CD4-positive, alpha-beta T cell treated with Interleukin-6 for 4 hours (primary cell): Measurements from ENCODE around the gene SLC35F3.
"Not testable (repeated sequence)": the region's sequence is repeated elsewhere in the genome, so short reads cannot be mapped to it uniquely, and the experiment has no call there.

ENCODE experiments used
- DNase-seq: peaks from one replicate; pipeline ENCODE4 v3.0.0-alpha.2; 2020; ENCODE audit warnings: mixed read lengths

SLC35F3 gene

DNA sequence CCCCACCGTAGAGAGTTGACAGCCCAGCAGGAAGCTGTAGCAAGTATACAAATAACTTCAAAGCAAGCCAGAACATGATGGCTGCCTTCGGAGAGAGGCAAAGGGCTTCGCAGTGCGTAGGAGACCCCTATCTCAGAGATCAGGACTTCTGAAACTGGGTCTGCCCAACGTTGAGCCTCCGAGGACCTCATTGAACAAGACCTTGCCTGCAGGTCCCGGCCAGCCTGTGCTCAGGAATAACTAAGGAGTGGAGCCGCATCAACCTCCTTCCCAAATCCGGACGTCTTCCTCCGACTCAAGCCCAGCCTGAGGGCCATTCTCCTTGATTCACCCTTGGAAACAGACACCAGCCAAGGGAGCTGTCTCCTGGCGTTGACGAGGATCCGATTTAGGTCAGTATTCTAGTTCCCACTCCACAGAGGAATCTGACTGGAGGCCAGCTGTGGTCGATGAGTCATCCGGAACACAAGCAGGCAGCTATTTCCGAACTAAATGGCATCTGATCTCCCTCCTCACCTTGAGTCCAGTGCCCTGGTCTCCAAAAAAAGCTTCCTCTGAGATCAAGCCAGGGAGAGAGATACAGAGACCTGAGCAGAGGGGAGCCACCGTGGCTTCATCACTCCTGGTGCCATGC lies 302.3 kb downstream of the SLC35F3 start:
- no peak for DNase-seq

DNA sequence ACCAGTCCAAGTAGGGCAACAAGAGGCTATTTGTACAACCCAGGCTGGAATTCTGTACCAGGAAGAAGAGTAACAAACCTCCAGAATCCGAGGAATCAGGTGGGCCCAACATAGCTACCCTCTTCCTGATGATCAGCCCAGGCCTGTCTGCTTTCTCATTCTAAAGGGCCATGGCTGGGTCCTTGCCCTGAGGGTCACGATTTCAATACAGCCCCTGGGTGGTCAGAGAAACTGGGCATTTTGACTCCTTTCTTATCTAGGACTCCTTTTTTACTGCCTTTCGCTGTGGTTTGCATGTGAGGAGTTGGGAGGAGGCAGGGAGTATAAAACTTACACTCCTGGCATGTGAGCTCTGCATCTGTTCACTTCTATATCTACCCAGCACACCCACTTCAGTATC lies 303.9 kb downstream of the SLC35F3 start:
- DNase-seq, result no peak

DNA sequence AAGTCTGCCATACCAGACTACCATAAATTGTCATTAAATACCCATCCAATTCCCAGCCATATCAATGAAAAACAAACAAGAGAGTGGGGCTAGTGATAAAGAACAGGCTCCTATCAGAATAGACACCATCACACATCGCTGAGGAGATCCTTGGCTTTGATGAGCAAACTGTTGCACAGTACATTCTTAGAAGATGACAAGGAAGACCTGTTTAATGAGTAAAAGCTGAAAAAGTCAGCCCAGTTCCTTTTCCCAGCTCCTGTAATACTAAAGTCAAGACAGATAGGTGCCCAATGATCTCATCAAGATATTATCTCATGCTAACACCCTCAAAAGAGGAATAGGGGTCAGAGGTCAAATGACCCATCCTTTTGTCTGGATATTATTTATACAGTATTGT lies 304.3 kb downstream of the SLC35F3 start:
- DNase-seq, result no peak

DNA sequence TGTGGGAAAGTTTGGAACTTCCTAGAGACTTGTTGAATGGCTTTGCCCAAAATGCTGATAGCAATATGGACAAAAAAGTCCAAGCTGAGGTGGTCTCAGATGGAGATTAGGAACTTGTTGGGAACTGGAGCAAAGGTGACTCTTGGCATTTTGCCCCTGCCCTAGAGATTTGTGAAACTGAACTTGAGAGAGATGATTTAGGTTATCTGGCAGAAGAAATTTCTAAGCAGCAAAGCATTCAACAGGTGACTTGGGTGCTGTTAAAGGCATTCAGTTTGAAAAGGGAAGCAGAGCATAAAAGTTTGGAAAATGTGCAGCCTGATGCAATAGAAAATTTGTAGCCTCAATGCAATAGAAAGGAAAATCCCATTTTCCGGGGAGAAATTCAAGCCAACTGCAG lies 306.0 kb downstream of the SLC35F3 start:
- not testable (repeated sequence) for DNase-seq

DNA sequence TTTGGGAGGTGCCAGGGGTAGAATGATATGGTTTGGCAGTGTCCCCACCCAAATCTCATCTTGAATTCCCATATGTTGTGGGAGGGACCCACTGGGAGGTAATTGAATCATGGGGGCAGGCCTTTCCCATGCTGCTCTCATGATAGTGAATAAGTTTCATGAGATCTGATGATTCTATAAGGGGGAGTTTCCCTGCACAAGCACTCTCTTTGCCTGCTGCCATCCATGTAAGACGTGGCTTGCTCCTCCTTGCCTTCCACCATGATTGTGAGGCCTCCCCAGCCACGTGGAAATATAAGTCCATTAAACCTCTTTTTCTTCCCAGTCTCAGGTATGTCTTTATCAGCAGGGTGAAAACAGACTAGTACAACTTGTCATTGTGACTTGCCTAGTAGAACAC lies 307.4 kb downstream of the SLC35F3 start:
- DNase-seq, result not testable (repeated sequence)

DNA sequence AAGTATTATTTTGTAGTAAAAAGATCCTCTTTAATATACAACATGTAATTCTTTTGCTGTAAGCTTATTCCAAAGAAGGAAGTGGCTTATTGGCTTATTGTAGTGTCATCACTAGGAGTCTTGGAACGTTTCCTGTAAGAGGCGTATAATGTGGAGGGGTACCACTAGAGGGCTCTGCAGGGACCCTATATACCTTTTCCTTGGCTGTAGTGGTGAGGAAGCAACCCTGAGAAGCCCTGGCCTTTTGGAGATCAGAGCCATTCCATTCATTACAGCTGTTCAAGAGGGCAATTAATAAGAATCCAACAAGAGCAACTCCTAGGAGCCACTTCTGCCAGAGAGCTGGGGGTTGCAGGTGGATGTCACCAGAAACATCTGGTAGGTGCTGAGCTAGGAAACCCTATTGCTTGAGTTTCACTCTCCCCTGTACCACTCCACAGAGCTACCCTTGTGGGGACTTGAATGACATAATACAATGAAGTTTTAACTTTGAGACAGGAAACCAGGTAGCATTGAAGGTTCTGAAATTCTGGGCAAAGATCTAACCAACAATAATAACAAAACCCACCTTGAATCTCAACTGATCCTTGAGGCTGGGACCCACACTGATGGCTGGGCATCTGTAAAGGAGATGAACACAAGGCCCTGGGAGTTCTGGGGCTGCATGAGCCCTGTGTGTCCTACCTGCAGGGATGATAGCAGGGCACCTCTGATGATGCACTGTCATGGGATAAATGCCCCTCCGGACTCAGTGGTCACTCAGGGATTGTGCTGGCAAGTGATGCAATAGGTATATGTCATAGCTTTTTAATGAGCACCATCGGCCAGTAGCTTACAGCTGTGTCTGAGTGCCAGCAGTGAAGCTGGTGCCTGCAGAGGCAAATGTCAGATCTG lies 308.5 kb downstream of the SLC35F3 start:
- peak; percentile 51 for DNase-seq

DNA sequence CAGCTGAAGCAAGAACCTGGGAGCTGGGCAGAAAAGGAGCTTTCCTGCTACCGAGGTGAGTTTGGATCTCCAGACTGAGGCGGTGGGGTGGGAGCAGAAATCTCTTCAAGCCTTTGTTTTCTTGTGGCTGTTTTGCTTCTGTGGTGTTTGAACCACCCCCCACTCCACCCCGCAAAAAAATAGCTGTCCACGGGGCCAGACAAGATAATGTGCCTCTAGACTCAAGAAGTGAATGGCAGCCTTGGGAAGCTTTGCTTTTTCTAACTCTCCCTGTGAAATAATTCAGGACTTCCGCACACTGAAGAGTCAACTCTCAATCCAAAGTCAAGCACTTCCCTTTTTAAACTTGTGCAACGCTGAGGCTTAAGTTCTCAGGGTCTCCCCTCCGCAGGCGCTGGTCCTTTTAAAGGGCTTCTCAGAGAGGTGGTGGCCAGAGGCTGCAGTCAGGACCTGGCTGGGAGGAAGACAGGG lies 309.2 kb downstream of the SLC35F3 start:
- DNase-seq, result no peak

DNA sequence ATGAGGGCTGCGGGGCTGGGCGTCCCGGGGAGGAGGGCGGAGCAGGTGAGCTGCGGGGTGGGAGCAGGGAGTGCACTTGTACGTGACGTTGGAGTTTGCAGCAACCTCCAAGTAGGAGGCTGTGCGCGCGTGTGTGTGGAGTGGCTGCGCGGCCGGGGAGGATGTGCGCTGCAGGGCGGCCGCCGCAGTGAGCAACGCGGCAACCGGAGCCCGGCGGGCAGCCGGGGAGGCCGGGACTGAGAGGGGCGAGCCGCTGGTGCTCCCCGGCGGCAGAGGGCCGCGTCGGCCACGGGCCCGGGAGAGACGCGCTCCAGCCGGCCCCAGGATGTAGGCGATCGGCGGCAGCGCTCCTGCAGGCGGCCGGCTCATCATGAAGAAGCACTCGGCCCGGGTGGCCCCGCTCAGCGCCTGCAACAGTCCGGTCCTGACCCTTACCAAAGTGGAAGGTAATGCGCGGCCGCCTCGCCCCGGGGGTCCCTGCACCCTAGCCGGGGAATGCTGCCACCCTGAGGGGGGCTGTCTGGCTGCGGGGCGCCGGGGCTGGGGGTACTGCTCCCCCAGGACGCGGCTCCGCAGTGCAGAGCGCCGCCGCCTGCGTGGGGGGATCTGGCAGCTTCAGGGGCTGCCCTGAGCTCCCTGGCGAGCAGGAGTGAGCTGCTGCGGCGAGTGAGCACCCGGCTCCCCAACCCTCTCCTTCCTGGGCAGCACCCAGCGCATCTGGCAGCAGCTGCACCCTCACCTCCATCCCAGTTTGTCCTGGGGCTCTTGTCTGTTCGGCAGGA lies 309.8 kb downstream of the SLC35F3 start:
- DNase-seq, result peak; percentile 63

DNA sequence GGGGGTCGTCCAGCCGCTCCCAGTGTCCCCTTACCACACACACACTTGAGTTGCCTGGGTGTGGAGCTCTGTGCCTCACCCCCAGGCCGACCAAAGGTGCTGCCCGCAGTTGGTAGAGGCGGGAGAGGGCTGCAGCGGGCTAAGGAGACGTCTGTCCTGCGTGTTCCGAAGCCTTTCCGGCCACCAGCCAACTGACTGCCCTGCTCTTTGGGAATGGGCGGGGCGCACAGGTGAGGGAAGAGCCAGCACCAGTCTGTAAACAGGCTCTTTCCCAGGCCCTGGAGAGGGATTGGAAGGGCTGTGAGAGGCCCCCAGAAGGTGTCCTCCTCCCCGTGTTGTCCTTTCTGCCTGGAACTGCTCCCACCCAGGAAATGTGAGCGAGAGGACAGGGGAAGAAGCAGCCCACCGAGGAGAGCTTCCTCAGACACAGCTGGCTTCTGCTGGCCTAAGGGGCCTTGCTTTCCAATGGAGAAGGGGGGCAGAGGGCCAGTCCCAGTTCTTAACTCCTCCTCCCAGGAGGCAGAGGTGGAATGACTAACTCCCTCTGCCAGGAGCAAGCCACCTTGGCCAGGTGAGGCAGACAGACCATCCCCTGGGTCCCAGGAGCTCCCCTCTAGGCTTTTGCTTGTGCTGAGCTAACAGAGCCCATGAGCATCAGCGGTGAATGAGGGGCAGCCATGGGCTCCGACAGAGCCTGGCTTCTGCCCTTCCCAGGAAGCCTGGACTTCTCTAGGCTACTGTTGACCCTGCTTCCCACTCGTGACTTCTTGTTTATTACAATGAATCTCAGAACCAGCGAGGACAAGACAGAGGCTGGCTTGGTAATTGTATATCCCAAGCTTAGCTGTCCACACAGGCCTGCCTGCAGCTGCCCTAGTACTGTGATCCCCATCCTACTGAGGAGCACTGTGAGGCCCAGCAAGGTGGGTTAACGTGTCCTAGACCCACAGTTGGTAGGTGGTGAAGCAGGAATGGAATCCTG lies 310.7 kb downstream of the SLC35F3 start:
- DNase-seq, result no peak

DNA sequence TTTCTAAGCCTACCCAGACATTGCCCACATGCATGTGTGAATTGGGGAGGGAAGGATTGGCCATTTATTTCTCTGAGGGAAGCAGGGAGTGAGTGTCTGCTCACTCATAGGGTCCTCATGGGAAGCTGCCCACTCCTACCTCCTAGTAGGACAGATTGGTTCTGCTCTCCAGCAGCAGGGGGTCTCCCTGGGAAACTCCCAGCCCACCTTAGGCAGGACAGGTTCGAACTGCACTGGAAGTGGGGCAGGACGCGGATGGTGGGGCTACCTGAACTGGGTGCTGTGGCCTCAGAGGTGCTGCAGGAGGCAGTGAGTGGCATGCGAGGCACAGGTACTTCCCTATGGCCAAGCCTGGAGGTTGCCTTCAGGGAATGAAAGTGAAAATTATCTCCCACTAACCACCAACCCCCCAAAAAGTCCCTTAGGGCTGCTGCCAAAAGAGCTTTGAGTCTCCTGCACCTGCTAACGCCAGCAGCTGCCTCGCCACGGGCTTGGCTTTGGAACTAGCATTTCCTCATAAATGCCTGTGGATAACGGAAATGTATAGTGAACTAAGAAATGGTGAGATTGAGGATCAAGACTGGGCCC lies 311.7 kb downstream of the SLC35F3 start:
- DNase-seq, result no peak

DNA sequence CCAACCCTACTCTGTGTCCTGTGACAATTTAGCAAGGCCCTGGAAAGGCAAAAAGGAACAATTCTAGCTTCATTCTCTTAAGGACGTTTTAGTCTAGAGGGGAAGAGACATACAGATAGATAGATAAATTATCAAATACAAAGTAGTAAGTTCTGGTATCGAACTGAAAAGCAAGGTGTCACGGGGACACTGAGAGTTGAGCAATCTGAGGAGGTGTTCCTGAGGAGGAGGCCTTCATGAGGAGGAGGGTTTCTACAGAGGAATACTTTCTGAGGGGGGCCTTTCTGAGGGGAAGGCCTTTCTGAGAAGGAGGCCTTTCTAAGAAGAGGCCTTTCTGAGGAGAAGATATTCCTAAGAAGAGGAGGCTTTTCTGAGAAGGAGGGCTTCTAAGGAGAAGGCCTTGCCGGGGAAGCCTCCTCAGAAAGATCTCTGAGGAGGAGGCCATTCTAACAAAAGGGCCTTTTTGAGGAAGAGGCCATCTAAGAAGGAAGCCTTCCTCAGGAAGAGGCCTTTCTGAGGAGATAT lies 312.9 kb downstream of the SLC35F3 start:
- DNase-seq, result no peak

DNA sequence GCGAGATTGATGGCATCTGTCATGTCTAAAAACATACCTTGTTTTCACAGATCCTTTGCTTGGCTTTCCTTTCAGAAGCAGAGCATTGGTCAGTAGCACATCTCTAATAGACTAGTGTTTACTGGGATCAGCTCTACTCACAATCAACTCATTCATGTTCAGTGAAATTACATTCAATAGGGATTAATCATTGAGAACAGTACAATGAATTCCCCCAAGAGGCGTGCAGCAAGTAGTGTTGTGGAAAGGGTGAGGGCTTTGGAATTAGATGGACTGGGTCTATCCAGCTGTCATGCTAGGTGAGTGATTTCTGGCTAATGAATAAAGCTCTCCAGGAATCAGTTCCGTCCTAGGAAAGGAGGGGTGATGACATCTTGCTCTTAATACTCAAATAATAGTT lies 313.6 kb downstream of the SLC35F3 start:
- DNase-seq, result no peak

DNA sequence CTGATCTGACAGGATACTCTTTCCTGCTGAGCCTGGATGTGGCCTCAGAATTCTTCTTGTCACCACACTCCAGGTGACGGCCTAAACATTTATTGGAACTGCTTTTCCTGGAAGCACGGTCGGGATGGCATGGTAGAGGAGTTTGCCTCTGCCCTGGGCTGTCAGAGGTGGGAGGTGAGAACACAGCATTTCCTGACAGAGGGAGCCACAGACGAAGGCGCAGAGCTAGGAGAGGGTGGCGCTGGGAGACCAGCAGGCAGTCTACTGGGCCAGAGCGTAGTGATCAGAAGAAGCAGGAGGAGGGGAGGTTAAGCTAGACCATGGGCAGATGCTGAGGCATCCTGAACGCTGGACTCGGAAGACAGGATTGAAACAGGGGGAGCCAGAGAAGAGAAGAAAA lies 315.2 kb downstream of the SLC35F3 start:
- DNase-seq, result no peak

DNA sequence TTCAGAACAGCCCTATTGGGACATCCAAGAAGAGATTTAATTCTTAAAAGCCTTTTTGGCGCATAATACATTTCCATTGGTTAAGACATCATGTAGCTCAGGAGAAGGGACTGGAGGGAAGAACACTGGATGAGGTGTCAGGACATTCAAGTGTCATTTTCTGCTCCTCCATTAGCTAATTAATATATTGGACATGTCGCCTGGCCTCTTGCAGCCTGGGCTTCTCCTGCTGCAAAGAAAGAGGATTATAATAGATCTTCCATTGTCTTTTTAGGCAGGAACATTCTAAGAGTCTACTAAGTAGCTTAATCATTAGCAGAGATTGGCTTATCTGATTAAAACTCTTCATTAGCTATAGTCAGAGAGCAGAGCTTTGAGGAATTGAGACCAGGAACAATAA lies 317.1 kb downstream of the SLC35F3 start:
- no peak for DNase-seq

DNA sequence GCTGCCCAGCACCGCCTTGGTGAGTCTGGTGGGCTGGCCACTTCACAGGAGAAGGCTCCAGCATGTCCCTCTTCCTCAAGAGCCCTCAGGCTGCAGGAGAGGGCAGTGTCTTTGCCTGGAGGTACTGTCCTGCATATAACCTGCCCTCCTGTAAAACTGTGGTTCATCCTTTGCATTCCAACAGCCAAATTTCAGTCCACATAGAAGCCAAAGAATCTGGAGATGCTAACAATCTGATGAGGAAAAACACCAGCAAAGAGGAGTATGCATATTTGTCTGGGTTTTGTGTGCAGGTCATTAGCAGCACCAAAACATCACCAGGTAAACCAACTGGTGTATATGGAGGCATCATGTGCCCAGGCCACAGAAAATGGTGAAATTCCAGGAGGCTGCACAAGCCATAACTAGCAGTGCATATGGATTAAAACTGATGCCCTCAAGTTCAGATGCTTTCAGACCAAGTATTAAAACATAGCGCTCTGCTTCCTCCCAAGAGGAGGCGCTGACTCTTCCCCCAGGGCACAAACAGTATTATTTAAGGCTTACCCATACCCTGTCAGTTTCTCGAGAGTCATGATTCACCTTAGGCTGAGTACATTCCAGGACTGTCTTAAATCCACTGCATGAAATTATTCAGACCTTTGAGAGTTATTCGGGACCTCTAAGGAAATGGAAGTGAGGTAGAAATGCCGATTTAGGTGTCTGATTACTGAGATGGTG lies 318.2 kb downstream of the SLC35F3 start:
- DNase-seq, result no peak

DNA sequence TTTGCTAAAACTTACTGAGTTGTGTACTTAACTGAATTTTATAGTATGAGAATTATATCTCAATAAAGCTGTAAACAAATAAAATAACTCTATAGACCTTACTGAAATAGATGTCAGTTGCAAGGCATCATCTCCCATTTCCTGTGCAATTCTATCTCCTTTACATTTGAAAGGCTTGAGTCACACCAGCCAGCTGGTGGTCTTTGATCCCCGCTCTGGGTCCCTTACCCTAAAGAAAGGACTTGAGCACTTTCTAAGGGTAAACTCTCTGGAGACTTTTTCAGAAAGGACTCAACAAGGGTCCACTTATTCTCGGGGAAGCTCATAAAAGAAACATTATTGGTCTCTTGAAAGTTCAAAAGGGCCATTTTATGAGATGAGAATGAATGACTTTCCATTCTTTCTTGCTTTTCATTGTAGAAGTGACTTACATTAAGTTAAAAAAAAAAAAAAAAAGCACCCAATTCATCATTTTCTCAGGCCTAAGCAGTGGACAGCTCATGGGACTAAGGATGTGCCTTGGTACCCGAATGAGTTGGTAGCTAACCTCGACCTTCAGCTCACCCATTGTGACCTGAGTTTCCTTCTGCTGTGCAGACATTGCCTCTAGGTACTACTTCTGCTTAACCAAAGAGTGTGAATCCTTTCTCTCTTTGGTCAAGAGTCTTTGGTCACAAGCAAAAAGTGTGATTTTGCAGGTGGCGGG lies 321.8 kb downstream of the SLC35F3 start:
- no peak for DNase-seq

DNA sequence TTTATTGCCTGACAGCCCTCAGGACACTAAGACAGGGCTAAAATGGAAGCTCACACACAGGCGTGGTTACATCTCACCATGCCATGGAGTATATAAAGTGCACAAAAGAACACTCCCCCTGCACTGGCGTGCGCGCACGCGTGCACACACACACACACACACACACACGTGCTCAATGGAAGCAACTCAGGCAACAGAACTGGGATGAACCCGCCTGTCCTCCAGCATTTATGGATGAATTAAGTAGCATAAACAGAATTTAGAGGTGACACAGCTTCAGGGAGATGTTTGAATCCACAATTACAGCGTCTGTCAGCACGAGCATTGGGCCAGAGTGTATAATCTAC lies 322.3 kb downstream of the SLC35F3 start:
- no peak for DNase-seq

DNA sequence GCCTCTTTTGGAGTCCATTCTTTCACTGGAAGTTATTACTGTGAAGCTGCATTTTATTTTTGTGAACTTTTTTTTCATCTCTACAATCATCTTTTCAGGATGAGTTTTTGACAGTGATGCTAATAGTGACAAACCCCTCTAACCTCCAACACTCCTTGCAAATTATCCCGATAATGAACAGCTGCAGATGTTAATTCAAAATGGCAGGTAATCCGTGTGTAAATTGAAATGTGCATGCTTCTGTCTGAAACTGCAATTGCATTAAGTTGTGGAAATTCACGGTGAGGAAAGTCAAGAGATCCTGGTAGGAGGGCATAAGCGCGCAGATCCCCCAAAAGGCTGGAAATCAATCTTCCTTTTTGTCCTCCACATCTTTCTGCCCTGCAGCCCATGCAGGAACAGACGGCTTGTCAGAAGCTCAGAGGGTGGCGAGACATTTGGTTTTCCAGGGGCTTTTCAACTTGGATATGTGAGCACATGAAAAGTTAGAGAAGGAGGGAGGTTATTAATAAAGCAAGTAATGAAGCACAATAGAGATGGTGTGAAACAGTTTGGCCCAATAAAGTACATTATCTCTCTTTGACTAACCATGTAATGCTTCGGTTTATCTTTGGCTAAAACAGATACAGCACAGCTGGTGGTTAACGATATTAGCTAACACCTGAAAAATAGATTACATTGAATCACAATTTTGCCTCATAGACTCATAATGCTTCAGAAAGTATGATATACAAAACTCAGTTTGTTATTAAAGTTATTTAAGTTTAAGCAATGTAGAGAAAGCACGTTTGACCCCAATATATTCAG lies 325.3 kb downstream of the SLC35F3 start:
- DNase-seq, result no peak

DNA sequence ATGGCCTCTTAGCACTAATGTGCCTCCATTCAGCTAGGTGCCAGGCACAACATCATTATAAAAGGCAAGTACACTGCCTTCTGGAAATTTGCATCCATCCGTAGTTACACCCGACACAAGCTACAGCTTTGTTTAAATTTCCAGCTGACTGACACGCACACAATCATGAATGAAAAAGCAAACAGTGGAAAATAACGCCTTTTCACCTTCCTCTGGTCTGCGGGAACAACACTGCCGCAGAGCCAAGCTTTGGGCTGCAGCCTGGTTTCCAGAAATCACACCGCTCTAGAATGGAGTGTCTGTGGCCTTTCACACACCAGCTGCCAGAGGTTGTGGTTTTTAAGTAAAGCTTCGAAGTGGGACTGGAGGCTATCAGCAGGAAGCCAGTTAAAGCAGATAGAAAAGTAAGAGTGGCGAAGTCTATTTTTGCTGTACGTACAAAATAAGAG lies 326.0 kb downstream of the SLC35F3 start:
- no peak for DNase-seq
